Loucy (cell line): ENCODE data around the gene GNA15.

ENCODE experiments used
- EZH2phosphoT487 ChIP-seq: fragments of 200-600 bp; IDR thresholded peaks from 2 replicates; pipeline ENCODE4 v1.6.1; 2018; ENCODE audit warnings: antibody characterized with exemption, mild to moderate bottlenecking, moderate library complexity, borderline replicate concordance
- TF ChIP-seq, protein P1 (sequence below): fragments of 200-600 bp; sonication (generic); conservative IDR thresholded peaks from 2 replicates; pipeline ENCODE4 v1.5.1; 2014; ENCODE audit warnings: mild to moderate bottlenecking, antibody characterized with exemption, low read length

DNA sequence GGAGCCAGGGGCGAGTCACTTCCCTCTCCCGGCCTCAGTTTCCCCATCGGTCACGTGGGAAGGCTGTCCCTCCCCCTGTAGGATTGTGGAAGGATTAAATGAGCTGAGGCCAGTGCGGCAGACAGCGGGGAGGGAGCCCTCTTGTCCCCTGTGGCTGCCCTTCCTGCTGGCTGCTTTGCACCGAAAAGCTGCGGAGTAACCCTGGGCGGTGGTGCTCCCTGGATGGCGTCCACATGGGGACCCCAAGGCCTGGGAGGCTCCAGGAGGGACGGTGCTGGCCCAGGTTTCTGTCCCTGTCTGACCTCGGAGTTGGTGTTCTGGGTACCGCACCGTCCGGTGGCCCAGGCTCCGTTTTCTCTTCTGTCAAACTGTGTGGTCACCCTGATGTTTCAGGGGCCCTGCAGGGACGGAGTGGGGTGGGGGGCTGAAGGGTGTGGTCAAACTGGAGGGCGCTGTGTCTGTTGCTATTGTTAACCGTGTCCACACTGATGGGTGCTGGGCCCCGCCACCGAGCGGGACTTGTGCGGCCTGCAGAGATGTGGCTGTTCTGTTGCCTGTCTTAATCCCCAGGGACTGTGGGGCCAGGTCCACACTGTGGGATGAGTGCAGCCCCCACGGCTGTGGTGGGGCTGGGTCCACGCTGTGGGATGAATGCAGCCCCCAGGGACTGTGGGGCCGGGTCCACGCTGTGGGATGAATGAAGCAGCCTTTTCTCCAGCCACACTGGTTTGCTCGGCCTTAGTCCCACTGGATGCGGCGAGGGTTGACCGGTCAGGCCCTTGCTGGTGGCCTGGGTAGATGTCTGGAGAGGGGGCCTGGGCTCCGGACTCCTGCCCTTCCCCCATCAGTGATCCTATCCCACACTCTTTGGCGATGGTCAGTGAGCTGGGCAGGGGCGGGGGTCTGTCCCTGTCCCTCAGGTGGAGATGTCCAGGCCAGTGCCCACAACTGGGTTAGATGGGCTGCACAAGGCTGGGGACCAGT is 34.8 kb upstream of the GNA15 start:
- TF ChIP-seq, protein P1, sequence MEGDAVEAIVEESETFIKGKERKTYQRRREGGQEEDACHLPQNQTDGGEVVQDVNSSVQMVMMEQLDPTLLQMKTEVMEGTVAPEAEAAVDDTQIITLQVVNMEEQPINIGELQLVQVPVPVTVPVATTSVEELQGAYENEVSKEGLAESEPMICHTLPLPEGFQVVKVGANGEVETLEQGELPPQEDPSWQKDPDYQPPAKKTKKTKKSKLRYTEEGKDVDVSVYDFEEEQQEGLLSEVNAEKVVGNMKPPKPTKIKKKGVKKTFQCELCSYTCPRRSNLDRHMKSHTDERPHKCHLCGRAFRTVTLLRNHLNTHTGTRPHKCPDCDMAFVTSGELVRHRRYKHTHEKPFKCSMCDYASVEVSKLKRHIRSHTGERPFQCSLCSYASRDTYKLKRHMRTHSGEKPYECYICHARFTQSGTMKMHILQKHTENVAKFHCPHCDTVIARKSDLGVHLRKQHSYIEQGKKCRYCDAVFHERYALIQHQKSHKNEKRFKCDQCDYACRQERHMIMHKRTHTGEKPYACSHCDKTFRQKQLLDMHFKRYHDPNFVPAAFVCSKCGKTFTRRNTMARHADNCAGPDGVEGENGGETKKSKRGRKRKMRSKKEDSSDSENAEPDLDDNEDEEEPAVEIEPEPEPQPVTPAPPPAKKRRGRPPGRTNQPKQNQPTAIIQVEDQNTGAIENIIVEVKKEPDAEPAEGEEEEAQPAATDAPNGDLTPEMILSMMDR: no peak
- no peak for TF ChIP-seq EZH2phosphoT487
